ENCODE data around the gene SYT17.

GRCh38 chr16:19281246-19281645 lies 113.2 kb downstream of the SYT17 start:
- no peak for TF ChIP-seq CTCF (IDR thresholded peaks at IDR 0.05; ENCODE audit: low read depth, low read length)
- no peak for TF ChIP-seq EZH2phosphoT487 (IDR thresholded peaks at IDR 0.05; ENCODE audit: low read depth)

Measured in OCI-LY3 (cell line).